HG03354 (cell line): ENCODE measurements around the gene B2M.

ENCODE experiments used
- ATAC-seq: cut with Tn5 transposase; IDR thresholded peaks from one replicate; pipeline ENCODE4 v1.9.1; 2021; ENCODE audit warnings: mild to moderate bottlenecking; ENCODE audit not compliant: unreplicated experiment, poor library complexity, severe bottlenecking

Gene B2M

DNA sequence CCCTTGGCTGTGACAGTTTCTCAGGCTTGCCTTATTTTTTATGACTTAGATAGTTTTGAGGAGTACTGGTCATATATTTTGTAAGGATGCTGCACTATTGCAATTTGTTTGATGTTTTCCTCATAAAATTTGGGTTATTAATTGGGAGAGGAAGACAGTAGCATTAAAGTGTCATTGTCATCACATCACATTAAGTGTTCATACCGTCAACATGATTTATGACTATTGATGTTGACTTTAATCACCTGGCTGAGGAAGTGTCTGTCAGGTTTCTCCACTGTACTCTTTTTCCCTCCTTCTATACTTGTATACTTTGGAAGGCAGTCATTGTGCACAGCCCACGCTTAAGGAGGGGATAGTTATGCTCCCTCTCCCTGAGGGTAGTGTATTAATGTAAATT, 51.9 kb downstream of the B2M start:
- no peak for ATAC-seq

- no peak for ATAC-seq
Observed at GRCh38 chr15:44763848-44764247, 52.5 kb downstream of the B2M start.

GRCh38 chr15:44765036-44765435, 53.7 kb downstream of the B2M start:
- ATAC-seq, result no peak
